ENCODE measurements around the gene RHOT2.

DNA sequence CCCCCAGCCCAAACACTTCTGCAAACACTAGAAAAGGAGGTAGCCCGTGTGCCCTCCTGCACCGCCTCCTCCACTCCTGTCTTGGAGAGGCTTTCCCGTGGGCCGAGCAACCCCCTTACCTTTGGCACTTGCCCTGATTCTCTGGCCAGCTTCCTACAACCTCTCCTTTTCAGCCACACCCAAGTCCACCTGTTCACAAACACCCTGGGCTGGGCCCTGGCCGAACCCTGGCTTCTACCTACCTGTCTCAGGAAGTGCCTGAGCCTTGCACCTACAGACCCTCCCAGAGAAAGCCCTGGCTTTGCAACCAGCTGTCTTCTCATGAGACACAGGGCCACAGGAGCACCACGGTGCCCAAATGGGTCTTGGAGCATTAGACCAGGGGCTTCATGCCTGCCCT, 51.0 kb downstream of the RHOT2 start:
- TF ChIP-seq, protein P1, sequence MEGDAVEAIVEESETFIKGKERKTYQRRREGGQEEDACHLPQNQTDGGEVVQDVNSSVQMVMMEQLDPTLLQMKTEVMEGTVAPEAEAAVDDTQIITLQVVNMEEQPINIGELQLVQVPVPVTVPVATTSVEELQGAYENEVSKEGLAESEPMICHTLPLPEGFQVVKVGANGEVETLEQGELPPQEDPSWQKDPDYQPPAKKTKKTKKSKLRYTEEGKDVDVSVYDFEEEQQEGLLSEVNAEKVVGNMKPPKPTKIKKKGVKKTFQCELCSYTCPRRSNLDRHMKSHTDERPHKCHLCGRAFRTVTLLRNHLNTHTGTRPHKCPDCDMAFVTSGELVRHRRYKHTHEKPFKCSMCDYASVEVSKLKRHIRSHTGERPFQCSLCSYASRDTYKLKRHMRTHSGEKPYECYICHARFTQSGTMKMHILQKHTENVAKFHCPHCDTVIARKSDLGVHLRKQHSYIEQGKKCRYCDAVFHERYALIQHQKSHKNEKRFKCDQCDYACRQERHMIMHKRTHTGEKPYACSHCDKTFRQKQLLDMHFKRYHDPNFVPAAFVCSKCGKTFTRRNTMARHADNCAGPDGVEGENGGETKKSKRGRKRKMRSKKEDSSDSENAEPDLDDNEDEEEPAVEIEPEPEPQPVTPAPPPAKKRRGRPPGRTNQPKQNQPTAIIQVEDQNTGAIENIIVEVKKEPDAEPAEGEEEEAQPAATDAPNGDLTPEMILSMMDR (IDR thresholded peaks at IDR 0.05): no peak
- no peak for TF ChIP-seq EZH2phosphoT487 (IDR thresholded peaks at IDR 0.05)

Measured in neural progenitor cell (in vitro differentiated cells).